ENCODE results near the gene LSAMP. TPM values are rescaled to one million over a fixed set of nuclear protein-coding genes. Genes with fewer than 3 reads are reported as not detected.

LSAMP gene
- total RNA-seq, 1 experiment from 2014 or later = not detected

GRCh38 chr3:116198087-116198486, 247.2 kb downstream of the LSAMP start:
- Histone ChIP-seq H3K4me1 (replicated peaks; ENCODE audit: insufficient read depth) (no peaks in the 10 kb centered on the region), H4K20me1 (ENCODE audit: insufficient read depth) (no peaks in the 10 kb centered on the region), H3K27ac (no peak overlapping the region), H3K4me3 (no peak overlapping the region; the same call in 1 of the 2 replicates), H3K79me2 (ENCODE audit: low read depth) (no peaks in the 10 kb centered on the region), H3K27me3 (ENCODE audit: insufficient read depth, low read depth) (no peaks in the 10 kb centered on the region), H3K36me3 (ENCODE audit: low read depth) (no peaks in the 10 kb centered on the region), H3K9me3 (ENCODE audit: insufficient read depth, low read depth) (no peaks in the 10 kb centered on the region), H3F3A (ENCODE audit: insufficient read depth, low read depth) (no peaks in the 10 kb centered on the region), H3K9me2 (ENCODE audit: insufficient read depth) (no peaks in the 10 kb centered on the region), H3K4me2 (peak overlapping the region; percentile 58), H2AFZ (peak overlapping the region; percentile 70; the same call in 1 of the 2 replicates)
- TF ChIP-seq CTCF (conservative IDR thresholded peaks at IDR 0.05) = no peak
- TF ChIP-seq EZH2 (IDR thresholded peaks at IDR 0.05; ENCODE audit: low read depth) = no peak
- POLR2A ChIA-PET (ENCODE audit: unreplicated experiment) = no interaction called here
- intact Hi-C loops (cut with micrococcal nuclease; ENCODE audit: unreplicated experiment) = no loop called here
- DNase-seq = no peak
- BruUV-seq (replicated peaks) = no TSS peak
- CTCF ChIA-PET = no interaction called here

- no peaks in the 10 kb centered on the region for H3F3A ChIP-seq (ENCODE audit: insufficient read depth, low read depth)
- intact Hi-C loops (cut with micrococcal nuclease; ENCODE audit: unreplicated experiment) = no loop called here
- no peak overlapping the region for H3K4me2 ChIP-seq
- no peaks in the 10 kb centered on the region for H4K20me1 ChIP-seq (ENCODE audit: insufficient read depth)
- no TSS peak for BruUV-seq (replicated peaks)
- H3K9me2 ChIP-seq (ENCODE audit: insufficient read depth) = no peaks in the 10 kb centered on the region
- H3K79me2 ChIP-seq (ENCODE audit: low read depth) = no peaks in the 10 kb centered on the region
- no peak overlapping the region for H2AFZ ChIP-seq
- ChIA-PET POLR2A (ENCODE audit: unreplicated experiment) (no interaction called here), CTCF (no interaction called here)
- no peak overlapping the region for H3K27ac ChIP-seq
- no peaks in the 10 kb centered on the region for H3K9me3 ChIP-seq (ENCODE audit: insufficient read depth, low read depth)
- no peaks in the 10 kb centered on the region for H3K4me1 ChIP-seq (replicated peaks; ENCODE audit: insufficient read depth)
- no peak for DNase-seq
- H3K4me3 ChIP-seq = no peak overlapping the region
- no peaks in the 10 kb centered on the region for H3K27me3 ChIP-seq (ENCODE audit: insufficient read depth, low read depth)
- TF ChIP-seq CTCF (conservative IDR thresholded peaks at IDR 0.05) (no peak), EZH2 (IDR thresholded peaks at IDR 0.05; ENCODE audit: low read depth) (no peak)
- H3K36me3 ChIP-seq (ENCODE audit: low read depth) = no peaks in the 10 kb centered on the region
These were observed 252.8 kb downstream of the LSAMP start for GRCh38 chr3:116192464-116192863.

- DNase-seq = no peak
- TF ChIP-seq EZH2 (IDR thresholded peaks at IDR 0.05; ENCODE audit: low read depth) (no peak), CTCF (conservative IDR thresholded peaks at IDR 0.05) (no peak)
- intact Hi-C loops (cut with micrococcal nuclease; ENCODE audit: unreplicated experiment) = no loop called here
- H3K79me2 ChIP-seq (ENCODE audit: low read depth) = no peaks in the 10 kb centered on the region
- no peak overlapping the region for H3K4me3 ChIP-seq
- H3K4me1 ChIP-seq (replicated peaks; ENCODE audit: insufficient read depth) = no peaks in the 10 kb centered on the region
- H3K4me2 ChIP-seq = no peak overlapping the region
- H3K9me3 ChIP-seq (ENCODE audit: insufficient read depth, low read depth) = no peaks in the 10 kb centered on the region
- H4K20me1 ChIP-seq (ENCODE audit: insufficient read depth) = no peaks in the 10 kb centered on the region; the same call in 1 of the 2 replicates
- no peaks in the 10 kb centered on the region for H3F3A ChIP-seq (ENCODE audit: insufficient read depth, low read depth)
- POLR2A ChIA-PET (ENCODE audit: unreplicated experiment) = no interaction called here
- no peaks in the 10 kb centered on the region for H3K36me3 ChIP-seq (ENCODE audit: low read depth)
- H3K27ac ChIP-seq = no peak overlapping the region
- CTCF ChIA-PET = no interaction called here
- BruUV-seq (replicated peaks) = no TSS peak
- H3K9me2 ChIP-seq (ENCODE audit: insufficient read depth) = no peaks in the 10 kb centered on the region
- no peak overlapping the region for H2AFZ ChIP-seq
- H3K27me3 ChIP-seq (ENCODE audit: insufficient read depth, low read depth) = no peaks in the 10 kb centered on the region
These were observed 253.9 kb downstream of the LSAMP start for GRCh38 chr3:116191409-116191808.

Measured in PC-9 (cell line).